ENCODE data around the gene MYEOV. TPM values are rescaled to one million over a fixed set of nuclear protein-coding genes. Genes with fewer than 3 reads are reported as not detected.

MYEOV gene
- total and polyA plus RNA-seq, 10 of the 15 experiments (the other 5 are each of a cell fraction or from before 2014, with no cell fraction given): 0.05 to 0.40 (median 0.26) TPM; not detected in 3

- TF ChIP-seq SUZ12 (IDR thresholded peaks at IDR 0.05; ENCODE audit: unreplicated experiment) (no peak), RB1 (IDR thresholded peaks at IDR 0.05; ENCODE audit: borderline replicate concordance) (no peak), CHD4 (IDR thresholded peaks at IDR 0.05) (no peak), IRF5 (IDR thresholded peaks at IDR 0.05; ENCODE audit: borderline replicate concordance) (no peak), CUX1 (IDR thresholded peaks at IDR 0.05; ENCODE audit: insufficient replicate concordance, low read depth, low read length) (no peak)
- TF ChIP-seq, protein P1, sequence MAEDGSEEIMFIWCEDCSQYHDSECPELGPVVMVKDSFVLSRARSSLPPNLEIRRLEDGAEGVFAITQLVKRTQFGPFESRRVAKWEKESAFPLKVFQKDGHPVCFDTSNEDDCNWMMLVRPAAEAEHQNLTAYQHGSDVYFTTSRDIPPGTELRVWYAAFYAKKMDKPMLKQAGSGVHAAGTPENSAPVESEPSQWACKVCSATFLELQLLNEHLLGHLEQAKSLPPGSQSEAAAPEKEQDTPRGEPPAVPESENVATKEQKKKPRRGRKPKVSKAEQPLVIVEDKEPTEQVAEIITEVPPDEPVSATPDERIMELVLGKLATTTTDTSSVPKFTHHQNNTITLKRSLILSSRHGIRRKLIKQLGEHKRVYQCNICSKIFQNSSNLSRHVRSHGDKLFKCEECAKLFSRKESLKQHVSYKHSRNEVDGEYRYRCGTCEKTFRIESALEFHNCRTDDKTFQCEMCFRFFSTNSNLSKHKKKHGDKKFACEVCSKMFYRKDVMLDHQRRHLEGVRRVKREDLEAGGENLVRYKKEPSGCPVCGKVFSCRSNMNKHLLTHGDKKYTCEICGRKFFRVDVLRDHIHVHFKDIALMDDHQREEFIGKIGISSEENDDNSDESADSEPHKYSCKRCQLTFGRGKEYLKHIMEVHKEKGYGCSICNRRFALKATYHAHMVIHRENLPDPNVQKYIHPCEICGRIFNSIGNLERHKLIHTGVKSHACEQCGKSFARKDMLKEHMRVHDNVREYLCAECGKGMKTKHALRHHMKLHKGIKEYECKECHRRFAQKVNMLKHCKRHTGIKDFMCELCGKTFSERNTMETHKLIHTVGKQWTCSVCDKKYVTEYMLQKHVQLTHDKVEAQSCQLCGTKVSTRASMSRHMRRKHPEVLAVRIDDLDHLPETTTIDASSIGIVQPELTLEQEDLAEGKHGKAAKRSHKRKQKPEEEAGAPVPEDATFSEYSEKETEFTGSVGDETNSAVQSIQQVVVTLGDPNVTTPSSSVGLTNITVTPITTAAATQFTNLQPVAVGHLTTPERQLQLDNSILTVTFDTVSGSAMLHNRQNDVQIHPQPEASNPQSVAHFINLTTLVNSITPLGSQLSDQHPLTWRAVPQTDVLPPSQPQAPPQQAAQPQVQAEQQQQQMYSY (CRISPR knock-in tag; IDR thresholded peaks at IDR 0.05): no peak
- Histone ChIP-seq H3K27me3 (replicated peaks in 1 of 2; ENCODE audit: control insufficient read depth in 2 of 2, insufficient read depth in 2 of 2, low read length in 1 of 2) (no peaks in the 10 kb centered on the region; a peak in 1 of 4 replicates), H3K79me2 (ENCODE audit: control insufficient read depth, insufficient read depth, low read length) (no peaks in the 10 kb centered on the region), H3K27ac (ENCODE audit: control insufficient read depth, insufficient read depth) (no peak overlapping the region), H3K4me2 (ENCODE audit: control insufficient read depth, insufficient read depth) (no peak overlapping the region), H3K4me3 (no peak overlapping the region), H3K4me1 (ENCODE audit: control insufficient read depth, insufficient read depth, low read length) (peaks cover 14% of the 10 kb centered on the region), H3K9me3 (replicated peaks; ENCODE audit: control insufficient read depth, insufficient read depth, low read length) (no peaks in the 10 kb centered on the region; the same call in 2 of the 3 replicates), H3K36me3 (ENCODE audit: control insufficient read depth in 2 of 2, insufficient read depth in 2 of 2, low read length in 1 of 2) (no peaks in the 10 kb centered on the region), H3K9ac (ENCODE audit: control insufficient read depth, insufficient read depth, low read length) (no peak overlapping the region), H2AFZ (ENCODE audit: control insufficient read depth, low read depth, low read length) (no peak overlapping the region), H4K20me1 (ENCODE audit: control insufficient read depth, insufficient read depth) (no peaks in the 10 kb centered on the region)
- in situ Hi-C loops (cut with MboI) (no loop called here), intact Hi-C loops (cut with micrococcal nuclease; ENCODE audit: unreplicated experiment) (no loop called here)
- RAD21 ChIA-PET (ENCODE audit: unreplicated experiment): interaction anchor here (1.4 to 3.2 kb wide), 4 partner anchors 12 to 98 kb away, joined by 3 to 22 read pairs (median 4); no protein-coding TSS in a partner anchor
- POLR2A ChIA-PET: interaction anchor here (0.7 to 1.9 kb wide), 2 partner anchors 14 to 15 kb away, joined by 5 to 9 read pairs; no protein-coding TSS in a partner anchor
- CTCF ChIA-PET: interaction anchor here (1.0 to 1.4 kb wide), 4 partner anchors 9 to 20 kb away, joined by 3 to 7 read pairs (median 4); no protein-coding TSS in a partner anchor
- SMC1A ChIA-PET (ENCODE audit: uncharacterized antibody, unreplicated experiment): interaction anchor here (0.7 to 2.4 kb wide), 8 partner anchors 9 to 99 kb away, joined by 3 to 31 read pairs (median 3); no protein-coding TSS in a partner anchor
- 56% methylated on average over 12 of the region's 15 CpGs for WGBS (ENCODE audit: insufficient coverage, insufficient replicate concordance, low lambda C conversion rate, missing lambda C conversion rate)
- ATAC-seq (no peak), DNase-seq (ENCODE audit: low read depth, low spot score) (no peak), FAIRE-seq (no peak)
- no TSS peak for BruUV-seq (replicated peaks)
These were observed 18.8 kb downstream of the MYEOV start for GRCh38 chr11:69312453-69313404.
